ENCODE data around the gene FOXN3.
"Not testable (repeated sequence)": the region's sequence is repeated elsewhere in the genome, so short reads cannot be mapped to it uniquely, and the experiment has no call there.

FOXN3 gene

GRCh38 chr14:89296281-89296745, 120.7 kb downstream of the FOXN3 start:
- FAIRE-seq, result no peak

- no peak for FAIRE-seq
Observed at GRCh38 chr14:89294872-89295271, 122.2 kb downstream of the FOXN3 start.

- FAIRE-seq, result not testable (repeated sequence)
Observed at GRCh38 chr14:89294469-89294868, 122.6 kb downstream of the FOXN3 start.

GRCh38 chr14:89294060-89294459, 123.0 kb downstream of the FOXN3 start:
- no peak for FAIRE-seq

- no peak for FAIRE-seq
Observed at GRCh38 chr14:89293314-89293916, 123.6 kb downstream of the FOXN3 start.

- no peak for FAIRE-seq
Observed at GRCh38 chr14:89292579-89293313, 124.3 kb downstream of the FOXN3 start.

DNA sequence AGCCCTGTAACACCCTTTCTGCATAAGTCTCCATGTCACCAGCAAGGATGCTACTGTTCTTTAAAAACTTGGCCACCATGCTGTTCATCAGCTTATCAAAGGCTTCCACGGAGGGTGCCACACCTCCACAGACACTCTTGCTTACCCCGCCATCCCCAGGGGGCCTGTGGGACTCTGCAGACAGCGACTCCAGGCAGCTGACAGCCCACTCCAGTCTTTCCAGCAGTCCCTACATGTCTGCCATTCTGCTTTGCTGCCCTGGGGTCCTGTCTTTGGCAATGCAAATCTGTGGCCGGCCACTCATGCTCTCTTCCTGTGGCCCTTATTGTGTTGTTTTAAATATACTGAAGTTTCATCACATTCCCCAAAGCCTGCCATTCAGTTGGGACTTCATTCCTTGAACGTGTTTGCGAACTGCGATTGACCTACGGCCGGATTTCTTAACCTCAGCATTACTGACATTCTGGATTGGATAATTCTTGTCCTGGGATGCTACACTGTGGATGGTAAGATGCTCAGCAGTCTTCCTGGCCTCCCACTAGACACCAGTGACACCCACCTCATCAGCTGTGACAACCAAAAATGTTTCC, 125.6 kb downstream of the FOXN3 start:
- FAIRE-seq, result no peak

DNA sequence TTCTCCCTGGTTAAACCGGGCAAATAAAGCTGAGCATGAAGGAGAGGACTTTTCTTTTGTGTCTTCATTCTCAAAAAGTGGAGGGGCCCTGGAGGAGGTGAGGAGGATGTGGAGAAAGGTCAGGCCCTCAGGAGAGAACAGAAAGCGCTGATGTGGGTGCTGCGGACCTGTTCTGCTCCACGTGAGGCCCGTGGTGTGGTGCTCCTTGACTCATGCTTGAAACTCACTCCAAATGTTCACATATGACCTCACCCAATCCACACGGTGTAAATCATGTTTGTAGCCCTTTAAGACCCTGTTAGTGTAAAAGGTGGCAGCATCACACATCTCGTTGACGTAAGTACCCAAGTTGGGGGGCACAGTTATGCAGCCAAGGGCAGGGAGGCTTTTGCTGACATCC, 126.2 kb downstream of the FOXN3 start:
- no peak for FAIRE-seq

DNA sequence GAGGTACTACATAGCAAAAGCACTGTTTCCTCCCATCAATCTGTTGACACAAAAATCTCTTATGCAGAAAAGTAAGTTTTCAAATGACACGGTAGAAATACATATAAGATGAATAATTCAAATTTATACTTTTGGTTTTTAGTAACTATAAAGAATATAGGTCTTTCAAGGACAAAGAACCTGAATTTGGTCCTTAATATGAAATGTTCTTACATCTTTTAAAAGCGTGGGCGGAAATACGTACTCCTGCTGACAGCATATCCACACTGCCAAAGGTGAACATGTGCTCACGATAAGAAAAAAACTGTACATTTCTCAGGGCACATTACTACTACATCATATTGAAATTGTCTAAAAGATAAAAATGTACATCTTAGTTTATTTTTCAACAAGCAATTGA, 127.6 kb downstream of the FOXN3 start:
- no peak for FAIRE-seq

GRCh38 chr14:89288114-89288513, 128.9 kb downstream of the FOXN3 start:
- FAIRE-seq, result no peak

- FAIRE-seq, result no peak
Observed at GRCh38 chr14:89284333-89285058, 132.5 kb downstream of the FOXN3 start.

DNA sequence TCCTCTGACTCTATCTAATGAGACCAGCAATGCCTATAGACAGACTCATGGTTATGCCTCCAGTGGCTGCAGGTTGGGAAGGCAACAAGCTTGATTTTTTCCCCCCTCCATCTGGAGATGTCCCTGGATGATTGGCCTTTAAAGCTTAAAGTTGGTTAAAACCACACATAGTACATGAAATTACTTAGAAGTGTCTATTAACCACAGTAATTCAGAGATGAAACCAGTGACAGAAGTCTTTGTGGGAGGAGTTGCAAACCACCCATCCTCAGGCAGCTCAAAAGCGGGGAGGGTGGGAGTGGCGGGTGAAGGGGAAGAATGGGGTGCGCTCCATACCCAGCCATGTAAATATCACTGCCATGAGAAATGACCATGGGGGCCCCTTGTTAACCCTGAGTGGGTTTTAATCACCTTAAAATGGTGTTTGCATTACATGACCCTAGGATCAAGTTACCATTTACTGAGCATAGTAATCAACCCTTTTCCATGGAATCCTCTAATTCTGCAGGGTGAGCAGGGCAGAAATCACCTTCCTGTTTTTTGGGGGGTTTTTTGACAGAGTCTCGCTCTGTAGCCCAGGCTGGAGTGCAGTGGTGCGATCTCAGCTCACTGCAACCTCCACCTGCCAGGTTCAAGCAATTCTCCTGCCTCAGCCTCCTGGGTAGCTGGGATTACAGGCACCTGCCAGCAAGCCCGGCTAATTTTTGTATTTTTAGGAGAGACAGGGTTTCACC, 133.5 kb downstream of the FOXN3 start:
- FAIRE-seq, result no peak

DNA sequence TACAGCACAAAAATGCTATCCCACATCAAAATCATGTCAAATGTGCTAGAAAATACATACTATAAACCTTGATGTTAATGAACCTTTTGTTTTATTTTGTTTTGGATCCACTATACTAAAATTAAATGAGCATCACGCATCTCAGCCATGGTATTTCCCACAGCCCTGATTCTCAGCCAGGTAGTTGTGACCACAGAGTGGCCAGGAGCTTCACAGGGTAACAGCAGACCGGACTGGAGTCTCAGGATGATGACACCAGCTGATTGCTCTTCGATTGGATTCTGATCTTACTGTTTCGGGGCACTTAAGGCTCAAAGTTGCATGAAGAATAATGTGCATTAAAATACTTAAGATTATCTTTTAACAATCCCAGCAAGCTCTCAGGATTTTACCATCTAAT, 134.8 kb downstream of the FOXN3 start:
- no peak for FAIRE-seq

GRCh38 chr14:89280600-89280999, 136.4 kb downstream of the FOXN3 start:
- no peak for FAIRE-seq

DNA sequence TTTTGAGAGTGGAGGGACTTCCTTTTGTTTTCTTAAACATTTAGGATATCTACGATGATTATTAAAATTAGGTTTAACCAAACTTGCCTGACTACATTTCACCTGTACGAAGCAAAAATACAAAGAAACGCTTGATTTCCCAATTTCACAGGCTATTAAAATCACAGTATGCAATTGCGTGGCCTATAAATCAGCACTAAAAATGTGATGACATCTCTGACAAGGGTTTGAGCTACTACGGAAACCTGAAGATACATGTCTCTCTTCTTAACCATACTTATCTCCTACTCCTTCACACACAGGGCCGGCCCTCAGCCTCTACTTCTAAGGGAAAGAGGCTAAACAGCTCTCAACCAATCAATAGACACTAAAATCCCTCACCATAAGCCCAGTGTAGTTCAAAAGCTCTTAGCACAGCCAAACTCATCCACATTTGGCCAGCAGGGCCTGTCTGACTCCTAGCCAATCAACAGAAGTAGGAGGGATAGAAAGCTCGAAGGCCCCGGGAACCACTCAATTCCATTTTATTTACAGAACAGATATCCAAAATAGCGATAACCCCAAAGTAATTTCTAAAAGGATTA, 137.3 kb downstream of the FOXN3 start:
- FAIRE-seq, result no peak

GRCh38 chr14:89277203-89277602, 139.8 kb downstream of the FOXN3 start:
- no peak for FAIRE-seq

DNA sequence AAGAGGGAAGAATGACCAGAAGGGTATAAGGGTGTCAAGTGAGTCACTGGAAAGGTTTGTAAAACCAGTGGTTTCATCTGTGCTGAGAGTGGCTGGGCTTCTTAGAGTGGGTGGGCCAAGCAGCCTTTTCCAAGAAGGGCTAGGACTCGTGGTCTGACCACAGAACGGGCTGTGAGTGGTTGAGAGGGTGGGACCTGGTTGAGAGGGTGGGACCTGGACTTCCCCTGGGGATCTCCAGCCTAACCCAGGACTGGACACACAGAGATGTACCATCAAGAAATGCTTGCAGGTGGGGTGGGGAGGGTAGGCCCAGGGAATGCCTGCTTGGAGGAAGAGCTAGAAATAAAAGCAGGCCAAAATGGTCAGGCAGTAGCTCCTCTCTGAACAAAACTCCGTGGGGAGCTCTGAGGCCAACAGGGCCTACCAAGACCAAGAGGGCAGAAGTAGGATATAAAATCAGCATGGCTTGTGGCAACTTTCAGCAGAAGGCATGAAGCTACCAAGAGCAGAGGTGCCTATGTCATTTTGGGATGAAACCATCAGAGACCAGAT, 140.5 kb downstream of the FOXN3 start:
- FAIRE-seq, result no peak

DNA sequence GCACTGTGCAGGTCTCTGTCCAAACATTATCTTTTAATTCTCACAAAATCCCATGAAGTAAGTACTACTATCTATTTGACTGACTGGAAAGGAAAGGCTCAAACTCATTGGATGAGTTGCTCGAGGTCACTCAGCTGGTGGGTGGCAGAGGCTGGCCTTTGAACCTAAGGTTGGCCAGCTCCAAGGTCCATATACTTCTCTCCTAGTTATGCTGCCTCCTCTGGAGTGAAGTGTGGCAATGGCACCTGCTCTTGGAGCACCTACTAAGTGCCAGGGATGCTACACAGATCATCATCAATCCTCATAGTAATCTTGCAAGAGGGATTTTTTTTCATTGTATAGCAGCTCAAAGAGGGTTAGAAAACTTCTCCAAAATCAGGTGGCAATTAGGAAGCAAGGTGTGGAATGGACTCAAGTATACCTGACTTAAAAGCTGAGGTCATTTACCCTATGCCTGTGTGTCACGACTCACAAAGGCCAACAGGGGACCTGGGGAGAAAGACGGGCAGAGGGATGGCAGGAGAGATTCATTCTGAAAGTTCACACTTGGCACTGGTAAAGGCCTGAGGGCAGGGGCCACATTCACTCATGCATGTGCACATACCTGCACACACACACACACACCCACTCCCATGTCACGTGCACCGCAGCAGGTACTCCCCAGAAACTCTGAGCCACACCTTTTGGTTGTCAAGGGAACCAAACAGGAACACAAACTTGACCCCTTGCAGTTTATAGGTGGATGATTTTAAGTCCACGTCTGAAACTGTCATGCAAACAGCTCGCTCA, 146.4 kb downstream of the FOXN3 start:
- FAIRE-seq, result no peak

GRCh38 chr14:89269404-89269803, 147.6 kb downstream of the FOXN3 start:
- no peak for FAIRE-seq

DNA sequence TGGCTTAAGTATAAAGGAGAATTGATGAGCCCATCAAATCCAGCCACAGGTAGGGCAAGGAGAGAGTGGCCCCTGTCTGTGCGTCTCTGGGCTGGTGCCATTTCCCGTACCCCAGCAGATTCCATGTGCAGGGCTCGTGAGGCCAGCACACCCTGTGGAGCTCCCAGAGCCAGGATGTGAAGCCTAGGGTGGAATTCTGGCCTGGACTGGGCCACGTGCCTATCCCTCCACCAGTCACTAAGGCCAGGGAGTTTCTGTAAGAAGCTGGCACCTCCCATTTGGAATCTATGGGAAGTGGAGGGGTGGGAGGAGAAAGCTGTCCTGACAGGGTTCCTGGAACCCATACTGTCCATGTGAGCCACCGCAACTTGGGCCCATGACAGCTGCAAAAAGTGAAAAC, 148.5 kb downstream of the FOXN3 start:
- no peak for FAIRE-seq

- no peak for FAIRE-seq
Observed at GRCh38 chr14:89267656-89268055, 149.4 kb downstream of the FOXN3 start.

All from colon (tissue), 2 donors.